ENCODE results near the gene TOMM34.

- TF ChIP-seq POLR2AphosphoS5 (IDR thresholded peaks at IDR 0.05; ENCODE audit: low read depth, low read length) = no peak
- TF ChIP-seq POLR2A (IDR thresholded peaks at IDR 0.05; ENCODE audit: low read depth, low read length) = no peak
- no peak for TF ChIP-seq TAF1 (IDR thresholded peaks at IDR 0.05; ENCODE audit: borderline replicate concordance, low read depth, low read length)
Observed at GRCh38 chr20:44916586-44916985, 43.6 kb downstream of the TOMM34 start.

Measured in GM12892 (cell line).